ENCODE results near the gene VANGL1.

VANGL1 gene

DNA sequence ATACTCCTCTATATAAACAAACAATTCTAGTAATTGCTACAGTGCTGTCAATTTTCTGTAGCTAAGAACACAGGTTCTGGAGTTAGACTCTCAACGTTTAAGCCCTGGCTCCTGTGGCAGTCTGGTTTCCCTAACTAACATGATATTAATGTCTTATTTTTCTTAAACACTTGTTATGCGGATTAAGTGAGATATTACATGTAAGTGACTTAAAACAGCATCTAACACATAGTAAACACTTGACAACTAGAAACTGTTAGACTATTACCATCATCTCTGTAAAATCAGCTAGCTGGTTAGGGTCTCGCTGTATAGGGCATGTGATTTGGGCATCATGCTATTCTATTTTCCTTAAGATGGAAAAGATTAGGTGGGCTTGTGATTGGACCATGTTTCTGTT lies 2.3 kb downstream of the VANGL1 start:
- no peak overlapping the region for H3K4me3 ChIP-seq (ENCODE audit: low read length)
- TF ChIP-seq, protein P1, sequence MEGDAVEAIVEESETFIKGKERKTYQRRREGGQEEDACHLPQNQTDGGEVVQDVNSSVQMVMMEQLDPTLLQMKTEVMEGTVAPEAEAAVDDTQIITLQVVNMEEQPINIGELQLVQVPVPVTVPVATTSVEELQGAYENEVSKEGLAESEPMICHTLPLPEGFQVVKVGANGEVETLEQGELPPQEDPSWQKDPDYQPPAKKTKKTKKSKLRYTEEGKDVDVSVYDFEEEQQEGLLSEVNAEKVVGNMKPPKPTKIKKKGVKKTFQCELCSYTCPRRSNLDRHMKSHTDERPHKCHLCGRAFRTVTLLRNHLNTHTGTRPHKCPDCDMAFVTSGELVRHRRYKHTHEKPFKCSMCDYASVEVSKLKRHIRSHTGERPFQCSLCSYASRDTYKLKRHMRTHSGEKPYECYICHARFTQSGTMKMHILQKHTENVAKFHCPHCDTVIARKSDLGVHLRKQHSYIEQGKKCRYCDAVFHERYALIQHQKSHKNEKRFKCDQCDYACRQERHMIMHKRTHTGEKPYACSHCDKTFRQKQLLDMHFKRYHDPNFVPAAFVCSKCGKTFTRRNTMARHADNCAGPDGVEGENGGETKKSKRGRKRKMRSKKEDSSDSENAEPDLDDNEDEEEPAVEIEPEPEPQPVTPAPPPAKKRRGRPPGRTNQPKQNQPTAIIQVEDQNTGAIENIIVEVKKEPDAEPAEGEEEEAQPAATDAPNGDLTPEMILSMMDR (conservative IDR thresholded peaks at IDR 0.05; ENCODE audit: low read length) = no peak
- DNase-seq (ENCODE audit: low read depth) = no peak

DNA sequence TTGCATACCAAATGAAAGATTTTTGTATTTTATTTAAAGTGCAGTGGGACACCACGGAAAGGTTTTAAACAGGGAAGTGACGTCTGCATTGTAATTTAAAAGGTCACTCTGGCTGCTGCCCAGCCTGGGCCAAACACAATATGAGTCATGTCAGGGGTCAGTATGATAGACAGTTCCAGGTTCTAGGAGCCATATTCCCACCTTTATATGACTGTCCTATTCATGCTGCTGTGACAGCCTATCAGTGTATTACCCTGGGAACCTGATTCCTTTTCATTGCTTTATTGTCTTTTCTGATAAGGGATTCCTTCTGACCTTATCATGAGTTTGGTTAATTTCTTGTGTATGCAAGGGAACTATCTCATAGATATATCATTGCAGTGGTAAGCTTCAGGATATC lies 5.3 kb downstream of the VANGL1 start:
- H3K4me3 ChIP-seq (ENCODE audit: low read length) = no peak overlapping the region
- TF ChIP-seq, protein P1 (conservative IDR thresholded peaks at IDR 0.05; ENCODE audit: low read length) = no peak
- no peak for DNase-seq (ENCODE audit: low read depth)

DNA sequence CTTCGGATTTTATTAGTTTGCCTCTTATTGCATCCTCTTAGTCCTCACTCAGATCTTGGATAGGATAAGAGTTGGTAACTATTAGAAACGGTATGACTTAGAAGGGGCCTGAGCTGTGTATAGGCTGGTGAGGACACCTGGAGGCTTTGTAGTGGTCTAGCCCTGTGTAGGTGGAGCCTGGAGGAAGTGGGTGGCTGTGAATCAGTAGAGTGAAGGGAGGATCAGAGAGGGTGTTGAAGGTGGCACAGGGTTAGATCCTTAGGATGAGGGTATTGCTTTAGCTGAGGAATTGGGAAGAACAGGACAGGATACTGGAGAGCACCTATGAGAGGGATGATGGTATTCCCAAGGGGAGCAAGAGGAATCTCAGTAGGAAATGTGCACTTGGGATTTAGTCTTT lies 5.7 kb downstream of the VANGL1 start:
- TF ChIP-seq, protein P1 (conservative IDR thresholded peaks at IDR 0.05; ENCODE audit: low read length) = no peak
- H3K4me3 ChIP-seq (ENCODE audit: low read length) = no peak overlapping the region
- DNase-seq (ENCODE audit: low read depth) = no peak

DNA sequence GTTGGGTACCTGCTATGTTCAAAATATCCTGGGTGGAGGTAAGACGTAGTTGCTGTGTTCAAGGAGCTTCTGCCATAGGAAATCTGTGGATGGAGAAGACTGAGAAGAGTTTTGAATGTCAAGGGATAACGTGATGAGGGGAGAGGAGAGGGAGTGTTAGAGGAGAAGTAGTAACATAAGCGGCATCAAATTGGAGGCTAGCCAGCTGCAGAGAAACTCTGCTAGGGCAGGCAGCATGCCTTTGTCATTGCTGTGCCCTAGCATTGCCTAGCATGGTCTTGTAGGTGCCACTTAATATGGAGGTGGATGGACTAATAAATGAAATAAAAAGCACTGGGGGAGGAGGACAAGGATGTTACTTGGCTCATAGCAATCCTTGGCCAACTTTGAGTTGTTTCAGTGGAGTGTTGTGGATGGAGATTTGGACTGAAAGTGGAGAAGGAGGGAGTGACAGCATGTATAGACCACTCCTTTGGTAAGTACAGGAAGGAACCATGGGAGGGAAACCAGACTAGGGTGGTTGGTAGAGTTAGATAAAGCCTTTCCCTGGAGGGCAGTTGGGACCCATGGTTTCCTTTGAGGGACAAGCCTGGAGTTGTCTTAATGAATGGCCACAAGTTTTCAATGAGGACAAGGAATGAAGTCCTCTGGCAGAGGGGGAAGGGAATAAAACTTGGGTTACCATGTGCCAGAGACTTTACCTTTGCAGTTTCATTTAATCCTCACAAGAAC lies 6.3 kb downstream of the VANGL1 start:
- no peak overlapping the region for H3K4me3 ChIP-seq (ENCODE audit: low read length)
- DNase-seq (ENCODE audit: low read depth) = no peak
- TF ChIP-seq, protein P1 (conservative IDR thresholded peaks at IDR 0.05; ENCODE audit: low read length) = no peak

DNA sequence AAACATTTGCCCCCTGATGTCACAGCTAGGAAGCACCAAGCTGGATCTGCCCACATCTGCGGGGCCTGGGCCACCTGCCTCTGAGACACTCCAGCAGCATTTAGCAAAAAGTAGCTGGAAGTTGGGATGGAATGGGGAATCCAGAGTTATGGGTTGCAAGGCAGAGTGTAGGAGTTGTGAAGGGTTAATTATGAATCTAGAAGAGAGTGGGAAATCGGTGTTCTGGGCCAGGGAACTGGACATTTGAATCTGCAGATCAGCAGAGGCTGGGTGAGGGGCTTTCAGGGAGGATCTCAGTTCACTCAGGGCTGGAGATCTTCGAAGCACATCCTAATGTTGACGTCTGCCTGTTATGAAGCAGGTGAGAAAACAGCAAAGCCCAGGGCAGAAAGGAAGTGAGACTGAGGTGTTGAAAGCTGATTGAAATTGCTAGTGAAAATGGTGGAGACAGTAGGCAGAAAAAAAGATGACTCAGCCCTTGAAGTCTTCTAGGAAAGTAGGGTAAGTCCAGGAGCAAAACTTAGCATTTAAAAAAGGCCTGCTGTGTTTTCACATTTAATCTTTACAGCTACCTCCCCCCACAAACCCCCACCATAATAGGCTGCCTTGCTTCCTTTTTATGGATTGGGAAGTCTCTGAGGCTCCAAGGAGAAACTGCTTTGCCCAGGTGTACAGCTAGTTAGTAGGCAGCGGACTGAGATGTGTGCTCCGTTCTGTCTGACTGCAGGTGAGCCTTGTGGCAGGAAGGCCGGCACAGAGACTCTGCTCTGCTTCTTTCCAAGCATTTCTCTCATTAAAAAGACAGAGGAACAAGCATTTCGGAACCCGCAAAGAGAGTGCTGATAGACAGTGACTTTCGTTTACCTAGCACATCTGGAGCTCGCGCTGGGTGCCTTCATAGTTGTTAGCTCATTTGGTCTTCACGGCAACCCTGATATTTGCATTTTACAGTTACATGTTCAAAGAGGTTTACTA lies 7.2 kb downstream of the VANGL1 start:
- DNase-seq (ENCODE audit: low read depth) = no peak
- H3K4me3 ChIP-seq (ENCODE audit: low read length) = no peak overlapping the region
- TF ChIP-seq, protein P1 (conservative IDR thresholded peaks at IDR 0.05; ENCODE audit: low read length) = no peak

DNA sequence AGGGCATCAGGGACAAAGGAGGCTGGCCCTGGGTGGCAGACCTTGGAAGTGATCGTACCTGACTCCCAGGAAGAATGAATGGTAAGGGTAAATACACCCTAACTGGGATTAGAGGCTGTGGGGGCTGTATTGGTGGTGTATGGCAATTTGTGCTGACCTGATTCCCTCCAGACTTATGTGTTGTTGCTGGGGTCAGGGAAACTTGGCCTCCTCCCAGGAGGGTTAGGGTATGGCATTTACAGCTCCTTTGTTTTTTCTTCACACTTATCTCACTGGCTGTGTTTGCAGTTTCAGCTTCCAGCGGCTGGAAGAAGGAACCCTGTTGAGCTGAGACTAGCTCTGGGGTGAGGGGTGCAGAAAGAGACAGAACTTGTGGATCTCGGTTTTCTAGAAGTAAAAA lies 8.2 kb downstream of the VANGL1 start:
- TF ChIP-seq, protein P1 (conservative IDR thresholded peaks at IDR 0.05; ENCODE audit: low read length) = no peak
- no peak overlapping the region for H3K4me3 ChIP-seq (ENCODE audit: low read length)
- no peak for DNase-seq (ENCODE audit: low read depth)

All from AG10803 (cell line).